Measurements from ENCODE around the gene EPS8L3. TPM values are rescaled to one million over a fixed set of nuclear protein-coding genes. Genes with fewer than 3 reads are reported as not detected.
A peak's percentile ranks its signal among the peaks of the same experiment; 100 is the strongest.
"Not testable (repeated sequence)": the region's sequence is repeated elsewhere in the genome, so short reads cannot be mapped to it uniquely, and the experiment has no call there.

EPS8L3 gene
- total RNA-seq, 1 experiment from 2014 or later = not detected

DNA sequence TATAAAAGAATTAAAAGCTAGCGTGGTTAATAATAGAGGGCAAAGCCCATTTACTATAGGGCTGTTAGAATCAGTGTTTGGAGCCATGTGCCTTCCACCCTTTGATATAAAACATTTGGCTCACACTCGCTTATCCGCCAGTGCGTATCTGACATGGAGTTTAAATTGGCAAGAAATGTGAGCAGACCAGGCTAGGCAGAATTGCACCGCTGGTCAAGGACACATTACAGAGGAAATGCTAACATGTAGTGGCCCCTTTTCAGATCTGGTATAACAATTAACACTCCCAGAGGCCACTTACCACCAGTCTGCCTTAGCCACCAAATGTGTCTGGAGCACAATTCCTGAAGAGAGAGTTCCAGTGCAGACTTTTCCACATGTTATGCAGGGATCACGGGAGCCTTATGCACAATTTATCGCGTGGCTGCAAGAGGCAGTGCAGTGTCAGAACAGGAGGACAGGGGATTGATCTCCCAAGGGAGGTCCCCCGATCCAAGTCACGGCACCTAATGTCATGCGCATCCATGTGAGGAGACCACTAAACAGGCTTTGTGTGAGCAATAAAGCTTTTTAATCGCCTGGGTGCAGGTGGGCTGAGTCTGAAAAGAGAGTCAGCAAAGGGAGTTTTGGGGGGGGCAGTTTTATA lies 36.9 kb downstream of the EPS8L3 start:
- in situ Hi-C loops (cut with HindIII; ENCODE audit: low pct_unique_long_range_greater_than_20kb, low sequenced_read_pairs) = no loop called here
- no peak for DNase-seq (ENCODE audit: low read depth, low spot score)

DNA sequence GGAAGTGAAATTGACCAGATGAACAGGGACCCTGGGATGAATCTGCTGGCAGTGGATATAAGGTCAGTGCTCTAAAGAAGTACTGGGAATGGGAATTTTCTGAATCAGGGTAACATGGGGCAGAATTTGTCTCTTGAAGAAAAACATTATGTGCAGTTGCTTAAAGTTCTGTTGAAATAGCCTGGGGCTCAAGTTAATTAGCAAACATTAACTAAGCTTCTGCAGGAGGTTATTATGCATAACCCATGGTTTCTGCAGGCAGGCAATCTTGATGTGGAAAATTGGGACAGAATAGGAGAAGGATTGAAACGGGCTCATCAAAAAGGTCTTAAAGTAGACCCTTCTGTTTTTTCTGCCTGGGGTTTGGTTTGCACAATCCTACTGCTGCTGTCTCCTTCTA lies 37.7 kb downstream of the EPS8L3 start:
- in situ Hi-C loops (cut with HindIII; ENCODE audit: low pct_unique_long_range_greater_than_20kb, low sequenced_read_pairs) = no loop called here
- DNase-seq (ENCODE audit: low read depth, low spot score) = no peak

DNA sequence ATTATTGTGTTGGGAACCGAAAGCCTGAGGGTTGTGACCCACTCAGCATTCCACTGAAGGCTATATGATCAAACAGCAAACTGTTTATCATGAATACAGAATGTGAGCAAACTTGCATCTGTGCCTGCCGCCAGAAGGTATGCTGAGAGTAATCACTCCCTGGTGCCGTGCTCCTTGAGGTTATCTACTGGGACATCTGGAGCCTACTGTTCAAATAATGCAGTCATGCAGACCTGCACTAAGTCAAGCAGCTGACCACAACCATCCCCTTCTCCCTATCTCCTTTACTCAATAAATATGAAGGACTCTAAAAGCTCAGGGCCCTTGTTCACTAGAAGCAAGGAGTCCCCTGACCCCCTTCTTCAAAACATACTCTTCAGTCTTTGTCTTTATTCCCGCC lies 38.2 kb downstream of the EPS8L3 start:
- in situ Hi-C loops (cut with HindIII; ENCODE audit: low pct_unique_long_range_greater_than_20kb, low sequenced_read_pairs) = no loop called here
- DNase-seq (ENCODE audit: low read depth, low spot score) = no peak

DNA sequence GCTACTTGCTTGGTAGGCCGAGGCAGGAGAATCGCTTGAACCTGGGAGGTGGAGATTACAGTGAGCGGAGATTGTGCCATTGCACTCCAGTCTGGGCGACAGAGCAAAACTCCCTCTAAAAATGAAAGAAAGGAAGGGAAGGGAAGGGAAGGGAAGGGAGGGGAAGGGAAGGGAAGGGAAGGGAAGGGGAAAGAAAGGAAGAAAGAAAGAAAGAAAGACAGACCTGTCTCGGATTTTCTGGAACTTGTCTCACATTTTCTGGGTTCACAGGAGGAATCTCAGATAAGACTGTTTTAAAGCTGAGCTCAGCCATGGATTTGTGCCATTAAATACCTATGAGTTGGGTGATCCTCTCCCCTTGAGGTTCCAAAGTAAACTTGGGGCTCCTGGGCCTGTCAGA lies 38.8 kb downstream of the EPS8L3 start:
- no peak for DNase-seq (ENCODE audit: low read depth, low spot score)
- in situ Hi-C loops (cut with HindIII; ENCODE audit: low pct_unique_long_range_greater_than_20kb, low sequenced_read_pairs) = no loop called here

DNA sequence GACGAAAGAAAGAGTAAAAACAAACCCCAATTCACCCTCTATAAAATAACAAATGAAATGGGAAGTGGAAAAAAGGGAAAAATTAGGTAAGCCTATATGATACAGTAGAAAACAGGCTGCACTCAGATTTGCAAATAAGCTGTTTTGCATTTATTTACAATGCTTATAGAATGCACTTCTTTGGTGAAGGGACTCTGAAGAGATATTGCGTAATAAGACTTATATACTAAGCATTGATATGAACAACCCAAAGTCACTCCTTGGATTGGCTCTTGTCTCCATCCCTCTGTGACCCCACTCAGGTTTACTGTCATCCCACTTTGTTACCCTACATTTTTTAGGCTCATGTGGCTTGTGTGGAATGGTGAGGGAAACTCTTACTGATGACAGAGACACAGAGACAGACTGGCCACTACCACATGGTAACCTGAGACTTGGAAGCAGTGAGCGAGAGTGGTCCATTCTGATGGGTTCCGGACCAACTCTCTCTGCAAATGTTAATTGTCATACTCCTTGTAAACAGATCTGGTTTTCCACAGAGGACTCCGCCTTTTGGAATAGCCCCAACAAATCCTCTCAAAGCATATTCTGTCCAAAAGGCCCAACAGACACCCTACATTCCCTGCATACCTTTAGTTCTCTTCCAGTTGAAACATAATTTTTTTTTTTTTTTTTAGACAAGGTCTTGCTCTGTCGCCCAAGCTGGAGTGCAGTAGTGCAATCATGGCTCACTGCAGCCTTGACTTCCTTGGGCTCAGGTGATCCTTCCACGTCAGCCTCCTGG lies 40.6 kb downstream of the EPS8L3 start:
- no peak for DNase-seq (ENCODE audit: low read depth, low spot score)
- in situ Hi-C loops (cut with HindIII; ENCODE audit: low pct_unique_long_range_greater_than_20kb, low sequenced_read_pairs) = no loop called here

DNA sequence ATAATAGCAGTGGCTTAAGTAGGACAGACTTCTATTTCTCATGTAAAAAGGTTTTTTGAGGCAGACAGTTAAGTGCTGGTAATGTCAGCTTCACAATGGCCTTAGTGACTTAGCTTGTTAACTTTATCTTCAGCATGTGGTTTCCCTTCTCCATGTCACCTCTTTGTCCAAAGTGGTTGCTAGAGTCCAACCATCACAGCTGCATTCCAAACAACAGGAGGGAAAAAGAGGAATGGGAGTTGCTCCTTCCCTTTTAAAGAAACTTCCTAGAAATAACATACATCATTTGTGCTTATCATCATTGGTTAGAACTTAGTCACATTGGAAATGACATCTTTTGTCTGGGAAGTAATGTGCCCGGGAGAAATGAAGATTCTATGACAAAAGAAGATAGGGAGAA lies 41.8 kb downstream of the EPS8L3 start:
- in situ Hi-C loops (cut with HindIII; ENCODE audit: low pct_unique_long_range_greater_than_20kb, low sequenced_read_pairs) = no loop called here

DNA sequence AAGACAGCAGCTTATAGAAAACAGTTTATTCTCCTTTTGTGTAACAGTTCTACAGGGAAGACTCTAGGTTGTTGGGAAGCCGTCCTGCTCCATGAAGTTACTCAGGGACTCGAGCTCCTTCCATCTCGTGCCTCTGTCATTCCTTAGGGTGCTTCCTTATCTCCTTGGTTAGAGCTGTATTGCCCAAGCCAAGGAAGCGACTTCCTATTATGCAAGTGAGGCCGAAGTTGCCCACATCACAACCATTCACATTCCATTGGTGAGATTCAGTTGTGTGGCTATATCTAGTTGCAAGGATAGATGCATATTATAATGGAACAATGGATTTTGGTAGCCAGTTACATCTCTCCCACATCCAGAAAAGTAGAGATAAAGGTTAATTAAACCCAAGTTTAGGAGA lies 42.7 kb downstream of the EPS8L3 start:
- DNase-seq (ENCODE audit: low read depth, low spot score) = no peak
- in situ Hi-C loops (cut with HindIII; ENCODE audit: low pct_unique_long_range_greater_than_20kb, low sequenced_read_pairs) = no loop called here

More for the DNA sequence above, 41.8 kb downstream of the EPS8L3 start:
- DNase-seq (ENCODE audit: low read depth, low spot score) = no peak

DNA sequence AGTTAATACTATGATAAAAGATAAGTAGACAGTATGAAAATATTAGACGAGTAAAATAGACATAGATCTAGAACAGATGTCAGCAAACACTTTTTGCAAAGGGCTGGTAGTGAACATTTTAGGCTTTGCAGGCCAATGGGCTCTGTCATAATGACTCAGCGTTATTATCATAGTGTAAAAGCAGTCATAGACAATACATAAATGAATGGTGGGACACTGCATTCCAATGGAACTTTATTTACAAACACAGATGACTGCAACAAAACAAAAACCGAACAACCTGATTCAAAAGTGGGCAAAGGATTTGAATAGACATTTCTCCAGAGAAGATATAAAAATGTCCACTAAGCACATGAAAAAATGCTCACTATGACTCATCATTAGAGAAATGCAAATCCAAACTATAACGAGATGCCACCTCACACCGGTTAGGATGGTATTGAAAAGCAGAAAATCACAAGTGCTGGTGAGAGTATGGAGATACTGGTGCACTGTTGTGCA lies 44.3 kb downstream of the EPS8L3 start:
- DNase-seq (ENCODE audit: low read depth, low spot score) = no peak
- in situ Hi-C loops (cut with HindIII; ENCODE audit: low pct_unique_long_range_greater_than_20kb, low sequenced_read_pairs) = no loop called here

DNA sequence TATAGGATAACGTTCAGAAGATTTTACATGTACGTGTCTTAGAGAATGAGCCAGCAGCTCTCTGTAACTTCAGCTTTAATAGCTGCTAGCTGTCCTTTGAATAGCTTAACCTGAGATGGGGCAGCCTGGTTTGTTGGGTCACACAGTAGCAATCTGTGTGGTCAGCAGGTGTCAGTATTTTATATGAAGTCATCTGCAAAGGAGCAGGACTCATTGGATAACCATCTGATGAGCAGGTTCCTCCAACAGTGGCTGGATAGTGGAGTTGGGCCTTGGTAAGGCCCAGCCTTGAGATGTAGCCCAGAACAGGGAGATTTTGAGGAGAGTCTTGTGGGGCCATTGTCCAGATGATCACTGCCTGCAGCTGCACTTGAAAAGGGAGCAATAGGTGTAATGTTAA lies 45.2 kb downstream of the EPS8L3 start:
- peak; percentile 33 for DNase-seq (ENCODE audit: low read depth, low spot score)
- in situ Hi-C loops (cut with HindIII; ENCODE audit: low pct_unique_long_range_greater_than_20kb, low sequenced_read_pairs) = no loop called here

DNA sequence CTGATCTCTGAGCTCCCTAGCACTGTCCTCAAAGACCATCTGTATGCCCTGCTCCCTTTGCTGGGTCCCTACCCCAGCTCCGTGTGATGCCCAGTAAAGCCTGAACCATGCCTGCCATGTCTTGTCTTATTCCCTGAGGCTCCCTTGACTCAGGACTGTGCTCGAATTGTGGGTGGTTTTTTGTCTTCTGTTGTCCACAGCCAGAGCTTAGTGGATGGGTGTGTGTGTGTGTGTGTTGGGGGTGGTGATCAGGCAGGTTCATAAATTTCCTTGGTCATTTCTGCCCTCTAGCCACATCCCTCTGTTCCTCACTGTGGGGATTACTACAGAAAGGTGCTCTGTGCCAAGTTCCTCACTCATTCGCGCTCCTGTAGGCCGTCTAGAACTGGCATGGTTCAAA lies 46.0 kb downstream of the EPS8L3 start:
- no peak for DNase-seq (ENCODE audit: low read depth, low spot score)
- in situ Hi-C loops (cut with HindIII; ENCODE audit: low pct_unique_long_range_greater_than_20kb, low sequenced_read_pairs) = no loop called here

DNA sequence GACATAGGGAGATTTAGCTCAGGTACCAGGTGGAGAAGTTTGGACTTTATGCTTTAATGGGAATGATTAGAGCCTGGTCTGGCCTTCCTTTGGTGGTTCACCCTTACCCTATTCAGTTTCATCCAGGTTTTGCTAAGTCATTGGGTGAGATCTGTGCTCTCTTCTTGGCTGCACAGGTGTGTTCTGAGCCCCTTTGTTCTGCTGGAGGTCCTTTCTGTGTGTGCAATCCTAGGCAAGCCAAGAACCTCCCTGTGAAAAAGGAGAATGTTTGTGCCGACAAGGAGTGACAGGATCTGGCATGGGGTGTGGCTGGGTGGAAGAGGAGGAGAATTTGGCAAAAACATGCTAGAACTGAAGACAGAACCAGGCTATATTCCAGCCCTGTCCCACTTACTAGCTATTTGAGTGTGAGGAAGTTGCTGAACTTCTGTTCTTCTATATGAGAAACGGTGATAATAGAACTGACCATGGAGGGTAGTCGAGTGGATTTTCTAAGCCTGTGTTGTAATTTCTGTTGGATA lies 47.1 kb downstream of the EPS8L3 start:
- in situ Hi-C loops (cut with HindIII; ENCODE audit: low pct_unique_long_range_greater_than_20kb, low sequenced_read_pairs) = no loop called here
- DNase-seq (ENCODE audit: low read depth, low spot score) = no peak

DNA sequence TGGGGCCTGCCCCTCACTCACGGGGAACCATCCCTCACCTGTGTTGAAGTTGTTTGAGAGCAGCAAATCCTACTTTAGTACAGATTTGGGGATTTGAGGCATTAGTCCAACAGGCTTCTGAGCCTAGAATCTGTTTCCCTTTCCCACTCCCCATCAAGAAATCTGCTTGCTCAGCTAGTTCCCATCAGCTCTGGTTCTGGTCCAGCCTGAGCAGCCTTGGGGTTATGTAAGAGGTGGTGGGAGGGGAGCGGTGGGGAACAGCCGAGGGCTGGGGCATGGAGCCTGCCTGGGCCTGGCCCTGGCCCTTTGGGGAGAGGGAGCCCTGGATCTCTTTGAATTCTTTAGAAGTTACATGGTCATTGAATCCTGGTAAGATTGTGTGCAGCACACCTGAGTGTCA lies 47.6 kb downstream of the EPS8L3 start:
- in situ Hi-C loops (cut with HindIII; ENCODE audit: low pct_unique_long_range_greater_than_20kb, low sequenced_read_pairs) = no loop called here
- no peak for DNase-seq (ENCODE audit: low read depth, low spot score)

DNA sequence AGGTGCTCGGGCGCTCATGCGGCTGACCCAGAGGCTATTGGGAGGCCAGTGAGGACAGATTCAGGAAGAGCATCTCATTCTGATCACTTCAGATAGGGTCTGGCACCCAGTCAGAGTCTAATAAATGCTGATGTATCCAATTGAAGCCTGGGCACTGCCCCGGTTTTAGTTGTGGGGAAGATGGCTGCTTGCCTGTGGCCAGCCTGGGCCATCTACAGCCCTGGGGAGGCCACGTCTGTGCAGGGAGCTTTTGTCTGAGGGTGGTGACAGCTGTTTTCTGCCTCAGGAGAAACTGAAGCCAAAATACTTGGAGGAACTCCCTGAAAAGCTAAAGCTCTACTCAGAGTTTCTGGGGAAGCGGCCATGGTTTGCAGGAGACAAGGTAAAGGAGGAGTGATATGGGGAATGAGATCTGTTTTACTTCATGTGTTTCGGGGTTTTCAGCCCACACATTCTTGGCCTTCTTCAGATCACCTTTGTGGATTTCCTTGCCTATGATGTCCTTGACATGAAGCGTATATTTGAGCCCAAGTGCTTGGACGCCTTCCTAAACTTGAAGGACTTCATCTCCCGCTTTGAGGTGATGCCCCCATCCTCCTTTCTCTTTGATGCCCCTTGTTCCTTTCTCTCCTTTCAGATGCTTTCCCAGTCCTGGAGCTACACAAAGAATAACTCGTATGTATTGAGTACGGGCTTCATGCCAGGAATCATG lies 48.9 kb downstream of the EPS8L3 start:
- no peak for DNase-seq (ENCODE audit: low read depth, low spot score)
- in situ Hi-C loops (cut with HindIII; ENCODE audit: low pct_unique_long_range_greater_than_20kb, low sequenced_read_pairs) = no loop called here

DNA sequence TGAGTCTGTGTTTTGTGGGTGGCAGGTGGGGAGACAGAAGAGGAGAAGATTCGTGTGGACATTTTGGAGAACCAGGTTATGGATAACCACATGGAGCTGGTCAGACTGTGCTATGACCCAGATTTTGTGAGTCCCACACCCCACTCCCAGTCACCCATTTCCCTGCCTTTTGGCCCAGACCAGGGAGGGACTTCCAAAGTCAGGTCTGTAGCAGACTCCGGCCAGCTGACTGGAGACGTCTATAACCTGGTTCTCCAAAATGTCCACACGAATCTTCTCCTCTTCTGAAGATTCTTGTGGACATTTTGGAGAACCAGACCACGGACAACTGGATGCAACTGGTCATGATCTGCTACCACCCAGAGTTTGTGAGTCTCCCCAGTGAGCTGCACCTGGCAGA lies 50.1 kb downstream of the EPS8L3 start:
- in situ Hi-C loops (cut with HindIII; ENCODE audit: low pct_unique_long_range_greater_than_20kb, low sequenced_read_pairs) = no loop called here
- no peak for DNase-seq (ENCODE audit: low read depth, low spot score)

DNA sequence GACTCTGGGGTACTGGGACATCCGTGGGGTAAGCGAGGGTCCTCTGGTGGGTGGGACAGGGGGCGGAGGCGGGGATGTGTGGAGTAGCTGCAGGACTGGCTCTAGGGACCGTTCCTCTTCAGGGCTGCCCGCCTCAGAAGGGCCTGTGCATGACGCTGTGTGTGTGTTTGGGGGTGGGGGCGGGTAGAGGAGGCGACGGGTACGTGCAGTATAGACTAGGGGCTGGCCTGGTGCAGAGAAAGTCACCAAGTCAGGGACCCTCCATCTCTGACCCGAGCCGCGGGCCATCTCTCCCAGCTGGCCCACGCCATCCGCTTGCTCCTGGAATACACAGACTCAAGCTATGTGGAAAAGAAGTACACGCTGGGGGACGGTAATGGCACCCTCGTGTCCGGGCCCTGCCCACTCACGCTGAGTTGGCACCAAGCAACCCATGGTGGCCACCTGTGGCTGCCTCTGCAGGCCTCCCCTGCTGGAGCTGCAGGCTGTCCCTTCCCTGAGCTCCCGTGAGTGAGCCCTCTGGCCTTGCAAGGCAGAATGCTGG lies 51.3 kb downstream of the EPS8L3 start:
- DNase-seq (ENCODE audit: low read depth, low spot score) = no peak
- in situ Hi-C loops (cut with HindIII; ENCODE audit: low pct_unique_long_range_greater_than_20kb, low sequenced_read_pairs) = no loop called here

DNA sequence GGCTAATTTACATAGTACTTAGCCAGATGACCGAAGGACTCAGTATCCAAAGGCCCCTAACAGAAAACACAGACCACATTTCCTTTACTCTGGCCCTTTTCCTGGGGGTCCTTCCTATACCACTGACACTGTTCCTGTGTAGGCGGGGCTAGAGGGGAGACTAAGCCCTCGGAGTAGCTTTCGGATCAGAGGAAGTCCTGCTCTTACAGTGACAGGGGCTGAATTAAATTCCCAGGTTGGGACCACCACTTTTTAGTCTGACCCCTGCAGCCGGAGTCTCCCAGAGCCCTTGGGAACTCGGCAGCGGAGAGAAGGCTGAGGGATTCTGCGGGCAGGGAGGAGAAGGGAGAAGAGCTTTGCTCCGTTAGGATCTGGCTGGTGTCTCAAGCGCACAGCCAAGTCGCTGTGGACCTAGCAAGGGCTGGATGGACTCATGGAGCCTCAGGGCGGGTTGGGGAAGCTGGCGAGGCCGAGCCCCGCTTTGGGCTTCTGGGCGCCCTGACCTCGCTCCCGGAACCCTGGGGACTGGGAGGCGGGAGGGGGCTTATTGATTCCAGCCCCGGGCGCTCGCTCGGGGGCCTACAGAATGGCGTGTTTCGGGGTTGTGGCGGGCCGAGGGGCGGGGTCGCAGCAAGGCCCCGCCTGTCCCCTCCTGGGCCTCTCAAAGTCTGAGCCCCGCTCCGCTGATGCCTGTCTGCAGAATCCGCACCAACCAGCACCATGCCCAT lies 52.0 kb downstream of the EPS8L3 start, which contains the start of gene GSTM5:
GSTM5 (plus strand) TSS at position 659 of the 728 bp plus-strand sequence; CDS start at position 721, 62 bp downstream.
- in situ Hi-C loops (cut with HindIII; ENCODE audit: low pct_unique_long_range_greater_than_20kb, low sequenced_read_pairs); DNase-seq (ENCODE audit: low read depth, low spot score): not testable (repeated sequence)

DNA sequence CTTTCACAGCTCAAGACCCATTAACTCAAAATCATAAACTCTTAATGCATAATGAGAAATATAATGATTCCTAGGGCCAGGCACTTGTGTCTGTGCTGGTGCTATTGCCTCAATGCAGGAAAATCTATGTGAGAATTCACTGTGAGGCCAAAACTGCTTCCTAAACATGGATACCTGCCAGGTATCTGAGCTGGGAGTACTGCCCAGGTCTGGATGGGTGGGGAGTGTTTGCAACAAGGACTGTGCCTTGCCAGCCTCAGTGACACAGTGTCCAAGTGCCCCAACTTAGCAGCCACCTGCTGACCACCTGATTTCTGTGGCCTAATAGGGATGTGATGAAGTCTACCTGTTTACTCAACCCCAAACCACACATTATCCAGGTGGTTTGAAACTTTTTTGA lies 53.9 kb downstream of the EPS8L3 start:
- DNase-seq (ENCODE audit: low read depth, low spot score); in situ Hi-C loops (cut with HindIII; ENCODE audit: low pct_unique_long_range_greater_than_20kb, low sequenced_read_pairs): not testable (repeated sequence)
